Activated CD8-positive, alpha-beta memory T cell treated with anti-CD3 and anti-CD28 coated beads for 4 hours (primary cell): Measurements from ENCODE around the gene SPTLC1.
A peak's percentile ranks its signal among the peaks of the same experiment; 100 is the strongest.
"Not testable (repeated sequence)": the region's sequence is repeated elsewhere in the genome, so short reads cannot be mapped to it uniquely, and the experiment has no call there.

Source experiments
- DNase-seq, 2 donors: peaks; one replicate each; pipeline ENCODE4 v3.0.0-alpha.2; 2020; ENCODE audit warnings: low read depth in 2 of 2

Gene SPTLC1

GRCh38 chr9:92115071-92115858 is at the start of gene SPTLC1:
SPTLC1 (minus strand) TSS chr9:92115413; CDS start chr9:92115370, 43 bp downstream.
- peak; percentile 85 to 89 for DNase-seq

DNA sequence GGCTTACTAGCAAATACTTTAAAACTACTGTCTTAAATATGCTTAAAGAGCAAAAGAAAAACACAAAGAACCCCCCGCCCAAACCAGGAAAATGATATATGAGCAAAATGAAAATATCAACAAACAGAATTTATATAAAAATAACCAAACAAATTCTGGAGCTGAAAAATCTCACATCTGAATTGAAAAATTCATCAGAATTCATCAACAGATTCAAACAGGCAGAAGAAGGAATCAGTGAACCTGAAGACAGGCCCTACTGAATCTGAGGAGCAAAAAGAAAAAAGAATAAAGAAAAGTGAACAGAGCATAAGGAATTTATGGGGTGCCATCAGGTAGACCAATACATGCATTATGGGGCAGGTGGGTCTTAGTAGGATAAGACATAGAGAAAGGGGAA is 49.8 kb upstream of the SPTLC1 start:
- no peak for DNase-seq

GRCh38 chr9:92164490-92164889 is 49.3 kb upstream of the SPTLC1 start:
- DNase-seq = no peak

DNA sequence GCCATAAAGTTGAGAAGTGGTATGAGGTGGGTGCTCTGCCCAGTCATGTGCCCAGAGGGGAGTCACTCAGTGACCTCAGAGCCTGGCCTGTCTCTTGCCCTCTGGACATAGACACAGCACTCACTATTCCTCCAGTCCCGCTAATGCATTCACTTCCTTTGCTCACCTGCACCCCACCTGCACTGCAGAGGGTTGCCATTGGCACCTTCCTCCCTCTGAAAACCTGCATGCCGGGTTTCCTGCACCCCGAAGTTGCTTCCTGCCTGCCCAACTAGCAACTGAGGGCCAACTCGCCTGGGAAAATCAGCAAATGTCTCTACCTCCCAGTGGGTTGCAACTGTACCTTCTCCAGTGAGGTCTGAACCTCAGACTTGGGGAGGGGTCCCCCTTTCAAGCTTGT is 48.1 kb upstream of the SPTLC1 start:
- DNase-seq = no peak

DNA sequence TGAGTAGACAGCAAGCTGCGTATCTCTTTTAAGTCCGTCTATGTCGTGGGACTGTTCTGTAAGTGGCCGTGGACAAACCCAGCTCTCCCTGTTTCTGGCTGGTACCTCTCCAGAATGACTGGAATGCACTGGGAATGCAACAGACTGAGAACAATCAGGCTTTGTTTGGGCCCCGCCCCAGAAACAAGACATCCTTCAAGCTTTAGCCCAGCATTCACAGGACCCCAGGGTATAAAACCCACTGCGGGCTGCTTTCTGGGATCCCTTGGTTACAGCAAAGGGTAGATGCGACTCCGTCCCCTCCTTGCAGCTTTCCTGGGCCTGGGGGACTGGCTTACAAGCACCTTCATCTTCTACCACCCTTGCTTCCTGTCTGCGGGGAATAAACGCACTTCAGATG is 45.6 kb upstream of the SPTLC1 start:
- no peak for DNase-seq

DNA sequence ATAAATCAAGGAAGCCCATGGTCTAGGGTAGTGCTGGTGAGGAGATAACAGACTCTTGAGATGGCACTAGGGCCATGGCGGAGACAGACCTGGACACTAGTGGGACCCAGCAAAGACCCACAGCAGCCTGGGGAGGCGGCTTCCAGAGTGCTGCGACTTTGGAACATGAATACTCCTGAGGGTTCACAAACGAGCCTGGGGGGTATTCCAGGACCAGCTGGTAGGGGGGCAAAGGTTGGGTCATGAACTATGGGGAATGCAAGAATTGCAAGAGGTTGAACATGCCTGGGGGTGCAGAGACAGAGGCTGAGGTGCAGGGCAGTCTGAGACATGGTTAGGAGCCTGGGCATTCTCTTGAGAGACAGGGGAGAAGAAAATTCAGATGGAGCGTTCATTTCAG is 43.8 kb upstream of the SPTLC1 start:
- no peak for DNase-seq

DNA sequence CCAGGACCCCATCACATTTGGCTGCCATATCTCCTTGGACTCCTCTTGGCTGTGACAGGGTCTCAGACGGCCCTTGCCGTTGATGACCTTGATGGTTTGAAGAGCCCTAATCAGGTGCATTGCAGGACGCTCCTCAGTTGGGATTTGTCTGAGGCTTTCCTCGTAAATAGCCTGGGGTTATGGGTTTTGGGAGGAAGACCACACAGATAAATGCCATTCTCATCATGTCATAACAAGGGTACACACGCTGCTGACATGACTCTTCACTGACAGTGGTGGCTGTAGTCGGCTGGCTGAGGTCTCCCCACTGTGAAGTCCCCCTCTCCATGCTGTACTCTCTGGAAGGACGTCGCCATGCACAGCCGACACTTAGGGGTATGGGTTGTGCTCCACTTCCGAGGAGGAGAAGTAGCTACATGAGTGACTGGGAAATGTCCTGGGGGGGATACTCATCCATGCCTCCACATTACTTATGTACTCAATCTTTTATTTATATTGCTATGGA is 42.9 kb upstream of the SPTLC1 start:
- DNase-seq = no peak

DNA sequence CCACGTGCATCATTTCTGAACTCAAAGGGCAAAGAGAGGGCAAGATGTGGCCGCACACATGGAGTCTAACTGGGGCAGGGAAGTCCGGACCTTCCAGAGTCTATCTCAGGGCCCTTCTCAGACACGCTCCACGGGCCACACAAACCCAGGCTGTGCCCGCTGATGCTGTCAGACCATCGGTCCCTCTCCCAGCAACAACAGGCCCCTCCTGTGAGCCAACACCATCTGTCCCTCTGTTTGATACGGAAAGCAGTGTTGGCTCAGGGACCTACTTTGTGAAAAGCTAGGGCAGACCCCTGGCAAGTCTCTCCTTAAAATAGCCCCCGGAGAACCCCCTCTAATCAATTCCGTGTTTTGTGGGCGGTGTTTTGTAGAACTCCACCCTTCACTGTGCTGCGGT is 40.5 kb upstream of the SPTLC1 start:
- DNase-seq = not testable (repeated sequence)

DNA sequence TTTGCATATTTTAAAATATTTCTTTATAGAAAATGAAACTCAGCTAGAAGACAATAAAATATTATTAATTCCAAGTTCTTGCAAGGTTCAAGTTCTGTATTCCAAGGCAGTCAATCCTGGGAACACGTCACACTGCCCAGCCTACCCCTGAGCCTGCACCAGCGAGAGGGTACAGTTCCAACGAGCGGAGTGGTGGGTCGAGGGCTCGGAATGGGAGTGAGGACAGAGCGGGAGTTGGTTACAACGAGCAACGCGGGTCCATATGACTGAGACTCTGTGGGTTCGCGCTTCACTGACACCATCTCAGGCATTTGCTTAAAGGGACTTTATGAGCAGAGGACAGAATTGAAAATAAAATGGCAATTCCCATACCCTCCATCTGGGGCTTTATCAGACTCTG is 40.0 kb upstream of the SPTLC1 start:
- no peak for DNase-seq

- not testable (repeated sequence) for DNase-seq
Measured at GRCh38 chr9:92153466-92154415, 38.5 kb upstream of the SPTLC1 start.

DNA sequence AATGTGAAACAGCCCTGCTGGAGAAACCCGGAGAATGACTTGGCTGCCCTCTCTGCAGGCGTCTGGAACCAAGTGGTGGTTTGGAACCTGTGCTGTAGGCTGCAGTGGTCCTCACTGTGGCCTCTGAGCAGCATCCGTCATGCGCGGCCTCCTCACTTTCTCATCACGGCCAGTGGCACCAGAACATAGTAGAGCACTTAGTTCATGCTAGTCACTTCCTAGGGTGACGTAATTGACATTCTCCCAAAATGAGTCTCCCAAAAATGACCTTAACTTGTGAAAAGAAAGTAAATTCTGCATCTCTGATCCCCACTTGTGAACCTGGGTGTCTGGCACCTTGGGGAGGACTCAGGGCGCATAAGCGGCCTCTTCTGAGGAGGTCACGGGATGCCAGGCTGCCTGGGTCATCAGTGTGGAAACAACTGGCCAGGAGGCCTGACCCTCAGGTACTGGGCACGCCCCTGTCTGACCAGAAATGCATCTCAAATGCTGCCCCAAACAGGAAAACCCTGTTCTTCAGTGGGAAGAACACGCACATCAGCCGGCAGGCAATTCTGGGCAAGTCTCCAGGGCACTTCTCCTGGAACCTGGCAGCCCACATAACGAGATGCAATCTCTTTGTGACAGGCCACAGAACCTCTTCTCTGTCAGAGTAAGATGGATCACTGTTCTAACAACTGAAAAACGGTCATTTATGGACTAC is 36.6 kb upstream of the SPTLC1 start:
- DNase-seq = no peak

DNA sequence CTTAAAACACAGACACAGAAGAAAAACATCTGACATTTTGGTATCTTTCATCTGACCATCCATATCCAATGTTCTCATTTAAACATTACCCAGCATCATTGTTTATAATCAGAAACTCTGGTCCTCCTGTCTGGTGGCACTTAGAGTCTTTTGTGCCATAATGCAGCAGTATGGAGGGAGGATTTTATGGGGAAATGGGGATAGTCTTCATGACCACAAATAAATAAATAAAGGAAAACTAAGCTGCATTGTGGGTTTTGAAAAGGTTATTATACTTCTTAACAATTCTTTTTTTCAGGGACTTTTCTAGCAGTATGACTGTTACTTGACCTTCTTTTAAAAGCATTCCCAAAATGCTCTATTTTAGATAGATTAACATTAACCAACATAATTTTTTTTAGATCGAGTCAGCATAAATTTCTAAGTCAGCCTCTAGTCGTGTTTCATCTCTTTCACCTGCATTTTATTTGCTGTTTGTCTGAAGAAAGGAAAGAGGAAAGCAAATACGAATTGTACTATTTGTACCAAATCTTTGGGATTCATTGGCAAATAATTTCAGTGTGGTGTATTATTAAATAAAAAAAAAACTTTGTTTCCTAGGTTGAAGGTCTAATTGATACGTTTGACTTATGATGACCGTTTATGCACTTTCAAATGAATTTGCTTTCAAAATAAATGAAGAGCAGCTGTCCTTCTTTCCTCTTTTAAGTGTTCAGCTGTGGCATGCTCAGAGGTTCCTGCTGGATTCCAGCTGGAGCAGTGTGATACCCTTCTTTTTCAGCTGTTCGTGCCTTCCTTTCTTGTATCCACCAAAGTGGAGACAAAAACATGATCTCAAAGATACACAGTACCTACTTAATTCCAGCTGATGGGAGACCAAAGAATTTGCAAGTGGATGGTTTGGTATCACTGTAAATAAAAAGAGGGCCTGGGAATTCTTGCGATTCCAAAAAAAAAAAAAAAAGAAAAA is 35.6 kb upstream of the SPTLC1 start:
- not testable (repeated sequence) for DNase-seq

GRCh38 chr9:92147852-92148180 is 32.6 kb upstream of the SPTLC1 start:
- DNase-seq = no peak

- DNase-seq = no peak
Measured at GRCh38 chr9:92147030-92147851, 32.0 kb upstream of the SPTLC1 start.

GRCh38 chr9:92146610-92147009 is 31.4 kb upstream of the SPTLC1 start:
- no peak for DNase-seq

DNA sequence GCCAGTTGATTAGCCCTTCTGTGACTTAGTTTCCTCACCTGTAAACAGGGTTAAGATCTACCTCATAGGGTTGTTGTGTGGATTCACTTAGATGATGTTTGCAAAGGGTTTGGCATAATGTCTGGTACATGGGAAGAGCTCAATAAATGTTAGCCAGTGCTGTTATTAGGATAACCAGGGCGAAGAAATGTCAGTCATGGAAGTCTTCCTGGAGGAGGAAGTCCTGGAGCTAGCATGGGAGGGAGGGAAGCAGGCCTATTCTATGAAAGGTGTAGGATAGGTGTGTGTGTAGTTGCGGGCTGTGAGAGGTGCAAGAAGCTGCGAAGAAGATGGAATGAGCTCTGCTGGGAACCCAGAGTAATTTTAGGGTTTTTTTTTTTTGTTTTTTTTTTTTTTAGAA is 30.6 kb upstream of the SPTLC1 start:
- DNase-seq = not testable (repeated sequence)

- DNase-seq = no peak
Measured at GRCh38 chr9:92142329-92142728, 27.1 kb upstream of the SPTLC1 start.

- DNase-seq = no peak
Measured at GRCh38 chr9:92141144-92142129, 26.2 kb upstream of the SPTLC1 start.

DNA sequence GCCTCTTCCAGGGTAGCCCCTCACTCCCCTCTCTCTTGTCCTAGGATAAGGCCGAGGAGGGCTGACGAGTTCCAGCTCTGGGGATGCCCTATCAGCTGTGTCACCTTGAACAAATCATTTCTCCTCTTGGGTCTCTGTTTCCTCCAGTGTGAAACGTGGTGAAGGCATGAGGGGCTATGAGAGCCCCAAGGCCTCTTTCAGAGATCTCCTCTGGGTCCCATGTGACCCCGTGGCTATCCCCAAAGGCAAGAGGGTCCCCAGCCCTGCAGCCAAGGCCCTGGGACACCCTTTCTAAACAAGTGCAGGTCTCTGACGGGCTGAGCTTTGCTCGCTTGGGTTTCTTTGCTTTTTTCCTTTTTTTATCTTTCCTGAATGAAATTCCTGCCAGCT is 25.5 kb upstream of the SPTLC1 start:
- no peak for DNase-seq
